ENCODE results near the gene WFDC10A. TPM values are rescaled to one million over a fixed set of nuclear protein-coding genes. Genes with fewer than 3 reads are reported as not detected.

WFDC10A gene
- polyA plus RNA-seq, 2 of the 4 experiments (the other 2 are of a cell fraction) = not detected

DNA sequence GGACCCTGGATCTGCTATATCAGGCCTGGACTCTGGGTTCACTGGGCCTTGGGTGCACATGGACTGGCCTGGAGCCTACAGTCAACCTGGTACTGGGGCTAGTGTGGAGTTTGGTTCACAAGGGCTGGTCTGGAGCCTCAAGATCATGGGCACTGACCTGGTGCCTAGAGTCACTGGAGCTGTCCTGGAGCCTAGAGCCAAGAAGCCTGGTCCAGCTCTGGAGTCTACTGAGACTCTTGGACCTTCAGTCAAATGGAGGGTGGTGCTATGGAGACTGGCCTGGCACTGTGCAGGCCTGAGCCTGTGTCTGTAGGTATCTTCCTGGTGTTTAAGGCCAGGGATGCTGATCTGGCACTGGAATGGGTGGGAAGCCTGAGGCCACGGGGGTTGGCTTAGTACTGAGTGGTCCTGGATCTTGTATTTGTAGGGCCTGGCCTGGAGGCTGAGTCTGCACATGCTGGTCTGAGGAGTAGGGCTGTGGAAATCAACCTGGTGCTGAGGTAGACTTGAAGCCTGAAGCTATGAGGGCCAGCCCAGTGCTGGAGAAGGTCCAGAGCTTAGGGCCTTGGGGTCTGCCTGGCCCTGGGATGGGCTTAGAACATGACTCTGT lies 18.0 kb downstream of the WFDC10A start:
- Histone ChIP-seq H3K9me3 (no peaks in the 10 kb centered on the region), H3K27ac (no peak overlapping the region), H3K4me3 (no peak overlapping the region), H3K4me2 (no peak overlapping the region), H3K4me1 (no peaks in the 10 kb centered on the region)
- CTCF ChIA-PET = interaction anchor here (1.6 kb wide), 1 partner anchor 18 kb away, joined by 4 read pairs; the partner anchor contains the start of gene WFDC10A
- TF ChIP-seq NPAS2 (CRISPR knock-in tag; IDR thresholded peaks at IDR 0.05; ENCODE audit: borderline replicate concordance) (no peak), CBX8 (IDR thresholded peaks at IDR 0.05) (no peak), ZSCAN20 (CRISPR knock-in tag; IDR thresholded peaks at IDR 0.05) (no peak), HOXB13 (CRISPR knock-in tag; IDR thresholded peaks at IDR 0.05; ENCODE audit: low read depth) (no peak), REST (IDR thresholded peaks at IDR 0.05) (no peak), GATA3 (IDR thresholded peaks at IDR 0.05; ENCODE audit: borderline replicate concordance) (no peak), PBX3 (IDR thresholded peaks at IDR 0.05) (no peak), JUNB (IDR thresholded peaks at IDR 0.05) (no peak), ESRRA (IDR thresholded peaks at IDR 0.05; ENCODE audit: borderline replicate concordance, low read length) (no peak), FOXS1 (CRISPR knock-in tag; IDR thresholded peaks at IDR 0.05) (no peak), POLR2AphosphoS2 (conservative IDR thresholded peaks at IDR 0.05; ENCODE audit: low read length) (no peak), FOSL2 (IDR thresholded peaks at IDR 0.05) (no peak), FOSL2 (CRISPR knock-in tag; IDR thresholded peaks at IDR 0.05) (no peak), CHD4 (IDR thresholded peaks at IDR 0.05; ENCODE audit: borderline replicate concordance) (no peak), ELK1 (IDR thresholded peaks at IDR 0.05; ENCODE audit: low read depth, low read length) (no peak)
- TF ChIP-seq, protein P1, sequence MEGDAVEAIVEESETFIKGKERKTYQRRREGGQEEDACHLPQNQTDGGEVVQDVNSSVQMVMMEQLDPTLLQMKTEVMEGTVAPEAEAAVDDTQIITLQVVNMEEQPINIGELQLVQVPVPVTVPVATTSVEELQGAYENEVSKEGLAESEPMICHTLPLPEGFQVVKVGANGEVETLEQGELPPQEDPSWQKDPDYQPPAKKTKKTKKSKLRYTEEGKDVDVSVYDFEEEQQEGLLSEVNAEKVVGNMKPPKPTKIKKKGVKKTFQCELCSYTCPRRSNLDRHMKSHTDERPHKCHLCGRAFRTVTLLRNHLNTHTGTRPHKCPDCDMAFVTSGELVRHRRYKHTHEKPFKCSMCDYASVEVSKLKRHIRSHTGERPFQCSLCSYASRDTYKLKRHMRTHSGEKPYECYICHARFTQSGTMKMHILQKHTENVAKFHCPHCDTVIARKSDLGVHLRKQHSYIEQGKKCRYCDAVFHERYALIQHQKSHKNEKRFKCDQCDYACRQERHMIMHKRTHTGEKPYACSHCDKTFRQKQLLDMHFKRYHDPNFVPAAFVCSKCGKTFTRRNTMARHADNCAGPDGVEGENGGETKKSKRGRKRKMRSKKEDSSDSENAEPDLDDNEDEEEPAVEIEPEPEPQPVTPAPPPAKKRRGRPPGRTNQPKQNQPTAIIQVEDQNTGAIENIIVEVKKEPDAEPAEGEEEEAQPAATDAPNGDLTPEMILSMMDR (IDR thresholded peaks at IDR 0.05) = no peak
- ATAC-seq = no peak
- no peak for FAIRE-seq
- no peak for DNase-seq (ENCODE audit: low read depth in 1 of 2, low spot score in 1 of 2)
- POLR2A ChIA-PET = no interaction called here
- 17% methylated on average over 1 of the region's 1 CpG for WGBS (ENCODE audit: missing lambda C conversion rate)

- DNase-seq (ENCODE audit: low read depth in 1 of 2, low spot score in 1 of 2) (no peak), FAIRE-seq (no peak), ATAC-seq (no peak)
- H3K4me3 ChIP-seq = no peak overlapping the region
- POLR2A ChIA-PET = no interaction called here
- CTCF ChIA-PET = interaction anchor here (1.0 kb wide), 1 partner anchor 20 kb away, joined by 4 read pairs; the partner anchor contains the start of gene WFDC10A
- H3K4me1 ChIP-seq = no peaks in the 10 kb centered on the region
- H3K9me3 ChIP-seq = no peaks in the 10 kb centered on the region
- no peak overlapping the region for H3K27ac ChIP-seq
- 68% methylated on average over 6 of the region's 6 CpGs for WGBS (ENCODE audit: missing lambda C conversion rate)
- H3K4me2 ChIP-seq = no peak overlapping the region
- TF ChIP-seq GATA3 (IDR thresholded peaks at IDR 0.05; ENCODE audit: borderline replicate concordance) = no peak
- TF ChIP-seq, protein P2, sequence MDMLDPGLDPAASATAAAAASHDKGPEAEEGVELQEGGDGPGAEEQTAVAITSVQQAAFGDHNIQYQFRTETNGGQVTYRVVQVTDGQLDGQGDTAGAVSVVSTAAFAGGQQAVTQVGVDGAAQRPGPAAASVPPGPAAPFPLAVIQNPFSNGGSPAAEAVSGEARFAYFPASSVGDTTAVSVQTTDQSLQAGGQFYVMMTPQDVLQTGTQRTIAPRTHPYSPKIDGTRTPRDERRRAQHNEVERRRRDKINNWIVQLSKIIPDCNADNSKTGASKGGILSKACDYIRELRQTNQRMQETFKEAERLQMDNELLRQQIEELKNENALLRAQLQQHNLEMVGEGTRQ (IDR thresholded peaks at IDR 0.05) = no peak
- no peak for TF ChIP-seq ZNF302 (CRISPR knock-in tag; IDR thresholded peaks at IDR 0.05)
- TF ChIP-seq CHD4 (IDR thresholded peaks at IDR 0.05; ENCODE audit: borderline replicate concordance) = no peak
- TF ChIP-seq ZSCAN20 (CRISPR knock-in tag; IDR thresholded peaks at IDR 0.05) = no peak
- no peak for TF ChIP-seq EHMT2 (IDR thresholded peaks at IDR 0.05; ENCODE audit: low read depth)
- no peak for TF ChIP-seq RARB (CRISPR knock-in tag; IDR thresholded peaks at IDR 0.05)
- no peak for TF ChIP-seq EP300 (IDR thresholded peaks at IDR 0.05)
- no peak for TF ChIP-seq NFE2L2 (conservative IDR thresholded peaks at IDR 0.05; ENCODE audit: low read length)
- TF ChIP-seq NR3C1 (IDR thresholded peaks at IDR 0.05) = no peak
- no peak for TF ChIP-seq CHD2 (IDR thresholded peaks at IDR 0.05; ENCODE audit: low read length, partially characterized antibody)
- no peak for TF ChIP-seq MAZ (IDR thresholded peaks at IDR 0.05; ENCODE audit: borderline replicate concordance, low read depth, low read length)
- TF ChIP-seq ELK1 (IDR thresholded peaks at IDR 0.05; ENCODE audit: low read depth, low read length) = no peak
- TF ChIP-seq ZC3H11A (IDR thresholded peaks at IDR 0.05) = no peak
- no peak for TF ChIP-seq SREBF2 (IDR thresholded peaks at IDR 0.05)
- no peak for TF ChIP-seq RCOR1 (IDR thresholded peaks at IDR 0.05; ENCODE audit: low read depth, low read length)
Observed at GRCh38 chr20:45649312-45649863, 19.8 kb downstream of the WFDC10A start.
